GM18868 (cell line): ENCODE results near the gene KIF3A.

Experiments used
- ATAC-seq: cut with Tn5 transposase; IDR thresholded peaks from one replicate; pipeline ENCODE4 v1.9.1; 2021; ENCODE audit warnings: mild to moderate bottlenecking, moderate library complexity; ENCODE audit not compliant: unreplicated experiment

KIF3A gene

GRCh38 chr5:132754947-132755346 is 17.6 kb upstream of the KIF3A start:
- no peak for ATAC-seq

- no peak for ATAC-seq
Observed at GRCh38 chr5:132754111-132754510, 16.8 kb upstream of the KIF3A start.

GRCh38 chr5:132753135-132753987 is 16.0 kb upstream of the KIF3A start:
- ATAC-seq: no peak

- ATAC-seq: no peak
Observed at GRCh38 chr5:132752581-132753125, 15.3 kb upstream of the KIF3A start.

- ATAC-seq: no peak
Observed at GRCh38 chr5:132751971-132752580, 14.7 kb upstream of the KIF3A start.

- peak; percentile 53 for ATAC-seq
Observed at GRCh38 chr5:132751444-132751843, 14.1 kb upstream of the KIF3A start.

GRCh38 chr5:132750471-132751230 is 13.3 kb upstream of the KIF3A start:
- peak; percentile 41 for ATAC-seq

- no peak for ATAC-seq
Observed at GRCh38 chr5:132749506-132749905, 12.2 kb upstream of the KIF3A start.

GRCh38 chr5:132748522-132749000 is 11.2 kb upstream of the KIF3A start:
- no peak for ATAC-seq

GRCh38 chr5:132747616-132748440 is 10.5 kb upstream of the KIF3A start:
- ATAC-seq: no peak

- ATAC-seq: peak; percentile 34
Observed at GRCh38 chr5:132746954-132747615, 9.7 kb upstream of the KIF3A start, which contains the start of gene CCNI2. CCNI2 (plus strand) TSS chr5:132747426; CDS start chr5:132747496, 70 bp downstream.

GRCh38 chr5:132746592-132746953 is 9.2 kb upstream of the KIF3A start:
- no peak for ATAC-seq

GRCh38 chr5:132744659-132745058 is 7.3 kb upstream of the KIF3A start:
- no peak for ATAC-seq

GRCh38 chr5:132742626-132743025 is 5.3 kb upstream of the KIF3A start:
- no peak for ATAC-seq

- no peak for ATAC-seq
Observed at GRCh38 chr5:132742158-132742557, 4.8 kb upstream of the KIF3A start.

- no peak for ATAC-seq
Observed at GRCh38 chr5:132739232-132739631, 1.9 kb upstream of the KIF3A start.

- ATAC-seq: no peak
Observed at GRCh38 chr5:132737982-132738681, 786 bp upstream of the KIF3A start.

GRCh38 chr5:132734687-132735086 is 2.7 kb downstream of the KIF3A start:
- no peak for ATAC-seq

GRCh38 chr5:132733499-132734148 is 3.7 kb downstream of the KIF3A start:
- no peak for ATAC-seq
